A673 (cell line): Measurements from ENCODE around the gene PIGT. TPM values are rescaled to one million over a fixed set of nuclear protein-coding genes. Genes with fewer than 3 reads are reported as not detected.

Source experiments
- BruUV-seq: library from RNA; stranded (reverse); fragments of 400-500 nt; replicated peaks from 2 replicates; lab custom pipeline; 2021; lab: Mats Ljungman, UMichigan
- CTCF ChIA-PET: fragments of 300-600 bp; sonication (Branson Sonifier 250); formaldehyde crosslinking; loops from one replicate; lab custom pipeline; 2022; ENCODE audit warnings: antibody characterized with exemption; lab: Charles Lee
- POLR2A ChIA-PET: fragments of 300-600 bp; sonication (Branson Sonifier 250); formaldehyde crosslinking; loops from one replicate; lab custom pipeline; 2022; ENCODE audit warnings: antibody characterized with exemption; ENCODE audit not compliant: low non-redundant PET; lab: Charles Lee
- DNase-seq: peaks from one replicate; pipeline ENCODE4 v3.0.0-alpha.2; 2015; ENCODE audit warnings: low spot score
- H3K27ac ChIP-seq: fragments of 200-600 bp; sonication (generic); 2 replicates; pipeline ENCODE4 v1.5.1; 2016; ENCODE audit warnings: mixed run types, low read depth, mild to moderate bottlenecking, mixed read lengths, antibody characterized with exemption, low read length; ENCODE audit not compliant: poor library complexity, severe bottlenecking
- H3K27me3 ChIP-seq: fragments of 200-600 bp; sonication (generic); replicated peaks from 2 replicates; pipeline ENCODE4 v1.6.1; 2017; ENCODE audit warnings: mixed run types, low read depth, mild to moderate bottlenecking, mixed read lengths, antibody characterized with exemption, low read length; ENCODE audit not compliant: insufficient read depth, poor library complexity
- H3K36me3 ChIP-seq: fragments of 200-600 bp; sonication (generic); 2 replicates; pipeline ENCODE4 v1.6.1; 2016; ENCODE audit warnings: mixed run types, mild to moderate bottlenecking, mixed read lengths, antibody characterized with exemption, low read length; ENCODE audit not compliant: insufficient read depth, poor library complexity, severe bottlenecking
- H3K4me1 ChIP-seq: fragments of 200-600 bp; sonication (generic); 2 replicates; pipeline ENCODE4 v1.6.1; 2017; ENCODE audit warnings: mixed run types, mild to moderate bottlenecking, mixed read lengths, antibody characterized with exemption, low read length; ENCODE audit not compliant: insufficient read depth, poor library complexity, severe bottlenecking
- H3K4me3 ChIP-seq: fragments of 200-600 bp; sonication (generic); 2 replicates; pipeline ENCODE4 v1.5.1; 2016; ENCODE audit warnings: low read depth, mixed run types, mild to moderate bottlenecking, mixed read lengths, low read length; ENCODE audit not compliant: poor library complexity, severe bottlenecking
- H3K9me3 ChIP-seq: fragments of 200-600 bp; sonication (generic); 2 replicates; pipeline ENCODE4 v1.6.1; 2016; ENCODE audit warnings: mixed run types, low read depth, mild to moderate bottlenecking, mixed read lengths, antibody characterized with exemption, low read length; ENCODE audit not compliant: poor library complexity, severe bottlenecking
- CTCF ChIP-seq: fragments of 300-800, 200-600 bp; sonication (generic); conservative IDR thresholded peaks from 2 replicates; pipeline ENCODE4 v1.5.1; 2017; ENCODE audit warnings: low read depth, mild to moderate bottlenecking, antibody characterized with exemption, low read length, moderate library complexity, mixed read lengths
- EZH2 ChIP-seq: fragments of 200-600 bp; sonication (generic); IDR thresholded peaks from 2 replicates; pipeline ENCODE4 v1.6.1; 2017; ENCODE audit warnings: borderline replicate concordance, low read depth, mild to moderate bottlenecking, mixed read lengths, antibody characterized with exemption, low read length; ENCODE audit not compliant: poor library complexity, severe bottlenecking
- intact Hi-C: fragments of 100-400 bp; cut with micrococcal nuclease; formaldehyde crosslinking; loops from one replicate; pipeline ENCODE4 v1.10.0; 2022; ENCODE audit not compliant: unreplicated experiment
- total RNA-seq: library from RNA; stranded (reverse); gene quantifications from 2 replicates; pipeline ENCODE4 v1.2.3, GENCODE V29; 2021

PIGT gene
- total RNA-seq, 1 experiment from 2014 or later, result 97.2 TPM

GRCh38 chr20:45412653-45413052, 3.3 kb upstream of the PIGT start:
- Histone ChIP-seq H3K36me3 (peaks cover 18% of the 10 kb centered on the region), H3K27ac (peak overlapping the region; percentile 5), H3K27me3 (no peaks in the 10 kb centered on the region), H3K9me3 (no peaks in the 10 kb centered on the region), H3K4me1 (peaks cover 17% of the 10 kb centered on the region), H3K4me3 (no peak overlapping the region)
- DNase-seq, result no peak
- ChIA-PET CTCF (no interaction called here), POLR2A (no interaction called here)
- intact Hi-C loops, result no loop called here
- BruUV-seq, result no TSS peak
- TF ChIP-seq EZH2 (no peak), CTCF (no peak)

GRCh38 chr20:45413479-45413878, 2.5 kb upstream of the PIGT start:
- BruUV-seq, result no TSS peak
- TF ChIP-seq EZH2 (no peak), CTCF (no peak)
- CTCF ChIA-PET, result no interaction called here
- Histone ChIP-seq H3K4me1 (peaks cover 12% of the 10 kb centered on the region), H3K4me3 (no peak overlapping the region), H3K27me3 (no peaks in the 10 kb centered on the region), H3K36me3 (peaks cover 18% of the 10 kb centered on the region), H3K27ac (no peak overlapping the region), H3K9me3 (no peaks in the 10 kb centered on the region)
- POLR2A ChIA-PET, result no interaction called here
- intact Hi-C loops, result no loop called here
- DNase-seq, result no peak

GRCh38 chr20:45416917-45417316, 976 bp downstream of the PIGT start:
- ChIA-PET POLR2A (no interaction called here), CTCF (no interaction called here)
- TF ChIP-seq EZH2 (no peak), CTCF (no peak)
- Histone ChIP-seq H3K4me1 (peaks cover 12% of the 10 kb centered on the region), H3K9me3 (no peaks in the 10 kb centered on the region), H3K27me3 (no peaks in the 10 kb centered on the region), H3K27ac (no peak overlapping the region), H3K4me3 (peak overlapping the region; percentile 76), H3K36me3 (peaks cover 21% of the 10 kb centered on the region)
- intact Hi-C loops, result no loop called here
- no peak for DNase-seq
- TSS peak; percentile 59 for BruUV-seq
